Large intestine (tissue), 3 donors: ENCODE results near the gene ACLY. TPM values are rescaled to one million over a fixed set of nuclear protein-coding genes. Genes with fewer than 3 reads are reported as not detected.

ENCODE experiments used
- DNase-seq, 2 donors: peaks; one replicate each; pipeline versions ENCODE4 v3.0.0 to v3.0.0-alpha.2; 2013
- H3K27ac ChIP-seq: one replicate; pipeline ENCODE4 v1.5.1; 2013; ENCODE audit warnings: low read length
- H3K27me3 ChIP-seq: 2 replicates; pipeline ENCODE4 v1.6.1; 2013; ENCODE audit warnings: low read length; ENCODE audit not compliant: control insufficient read depth, insufficient read depth
- H3K36me3 ChIP-seq: 2 replicates; pipeline ENCODE4 v1.6.1; 2013; ENCODE audit warnings: low read length; ENCODE audit not compliant: control insufficient read depth, insufficient read depth
- H3K4me1 ChIP-seq: one replicate; pipeline ENCODE4 v1.6.1; 2013; ENCODE audit warnings: low read length; ENCODE audit not compliant: control insufficient read depth, insufficient read depth
- H3K4me3 ChIP-seq: one replicate; pipeline ENCODE4 v1.5.1; 2013; ENCODE audit warnings: low read length
- H3K9me3 ChIP-seq: one replicate; pipeline ENCODE4 v1.6.1; 2013; ENCODE audit warnings: mild to moderate bottlenecking, low read depth, low read length, moderate library complexity; ENCODE audit not compliant: control insufficient read depth
- WGBS: methylation state at CpG from one replicate; pipeline ENCODE4 v1.1.5; 2013; ENCODE audit warnings: low lambda C conversion rate; ENCODE audit not compliant: insufficient coverage; 5-methylcytosine and 5-hydroxymethylcytosine counted together
- polyA plus RNA-seq: library from polyadenylated mRNA; unstranded; fragments of 120-200 nt; gene quantifications from one replicate; pipeline ENCODE4 v1.2.1, GENCODE V29; 2013

Gene ACLY
- polyA plus RNA-seq, 1 donor = 99.7 TPM

DNA sequence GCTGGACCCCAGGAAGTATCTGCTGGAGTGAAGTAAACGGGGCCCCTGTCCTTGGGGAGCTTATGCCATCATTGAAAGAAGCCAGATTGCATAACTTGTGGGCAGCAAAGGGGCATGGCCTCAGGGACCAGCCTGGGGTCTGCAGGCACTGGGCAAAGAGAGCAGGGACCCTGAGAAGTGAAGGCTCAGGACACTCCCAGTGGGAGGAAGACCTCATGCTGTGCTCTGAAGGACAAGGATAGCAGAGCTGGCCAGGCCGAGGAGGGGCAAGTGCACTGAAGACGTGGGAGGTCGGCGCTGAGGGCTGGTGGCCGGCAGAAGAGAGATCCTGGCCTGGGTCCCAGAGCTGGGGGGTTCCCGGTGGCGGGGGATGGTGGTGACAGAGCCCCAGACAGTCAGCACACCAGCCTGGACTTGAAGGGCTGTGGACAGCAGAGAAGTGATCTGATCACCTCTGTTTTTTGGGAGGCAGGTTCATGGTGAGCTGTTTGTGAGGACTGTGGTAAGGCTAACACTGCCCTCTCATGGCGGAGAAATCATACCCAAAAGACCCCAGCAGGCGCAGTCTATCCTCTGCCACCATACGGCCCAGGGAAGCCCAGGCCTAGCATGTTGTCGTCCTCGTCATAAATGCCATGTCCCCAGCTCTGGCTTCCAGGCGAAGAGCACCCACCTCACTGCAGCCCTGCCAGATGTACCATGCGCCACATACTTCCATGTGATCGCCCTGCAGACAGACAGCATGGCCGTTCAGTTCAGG, 40.8 kb upstream of the ACLY start:
- 80% methylated on average over 1 of the region's 17 CpGs for WGBS
- no peaks in the 10 kb centered on the region for H3K9me3 ChIP-seq
- peaks cover 20% of the 10 kb centered on the region for H3K4me1 ChIP-seq
- no peak overlapping the region for H3K4me3 ChIP-seq
- no peaks in the 10 kb centered on the region for H3K36me3 ChIP-seq
- peak in 1 of 2 donors; percentile 30 for DNase-seq
- no peaks in the 10 kb centered on the region for H3K27me3 ChIP-seq
- H3K27ac ChIP-seq = no peak overlapping the region

DNA sequence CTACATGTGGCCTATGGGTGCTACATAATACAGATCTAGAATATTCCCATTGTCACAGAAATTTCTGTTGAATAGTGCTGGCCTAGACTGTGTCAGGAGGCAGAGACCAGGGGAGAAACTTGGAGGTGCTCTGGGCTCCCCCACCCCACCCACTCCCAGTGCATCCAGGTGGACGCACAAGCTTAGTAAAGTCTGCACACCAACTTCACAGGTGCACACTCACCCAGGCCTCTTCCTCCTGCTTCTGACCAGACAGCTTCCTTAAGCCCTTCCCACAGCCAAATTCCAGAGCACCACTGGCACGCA, 40.2 kb upstream of the ACLY start:
- H3K4me1 ChIP-seq = peaks cover 20% of the 10 kb centered on the region
- DNase-seq = no peak
- no CpG with 5 or more reads among the region's 2 CpGs for WGBS
- H3K36me3 ChIP-seq = no peaks in the 10 kb centered on the region
- H3K4me3 ChIP-seq = no peak overlapping the region
- no peaks in the 10 kb centered on the region for H3K27me3 ChIP-seq
- no peak overlapping the region for H3K27ac ChIP-seq
- no peaks in the 10 kb centered on the region for H3K9me3 ChIP-seq

DNA sequence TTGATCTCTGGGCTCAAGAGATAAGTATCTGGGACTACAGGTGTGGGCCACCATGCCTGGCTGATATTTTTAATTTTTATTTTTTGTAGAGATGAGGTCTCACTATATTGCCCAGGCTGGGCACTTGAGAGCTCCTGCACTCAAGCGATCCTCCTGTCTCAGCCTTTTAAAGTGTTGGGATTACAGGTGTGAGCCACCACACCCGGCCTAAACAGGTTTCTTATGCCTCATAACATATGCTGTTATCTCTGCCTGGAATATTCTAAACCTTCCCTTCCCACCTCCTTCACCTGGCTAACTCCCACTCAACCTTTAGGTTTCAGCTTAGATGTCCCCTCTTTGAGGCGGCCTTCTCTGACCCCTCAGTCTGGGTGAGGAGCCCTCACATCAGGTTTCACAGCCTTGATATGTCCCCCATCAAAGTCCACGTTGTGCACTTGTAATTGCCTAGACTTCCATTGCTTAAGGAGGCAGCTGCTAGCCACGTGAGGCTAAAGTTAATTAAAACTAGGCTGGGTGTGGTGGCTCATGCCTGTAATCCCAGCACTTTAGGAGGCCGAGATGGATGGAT, 39.2 kb upstream of the ACLY start:
- Histone ChIP-seq H3K27ac (peak overlapping the region; percentile 45), H3K36me3 (no peaks in the 10 kb centered on the region), H3K4me1 (peaks cover 20% of the 10 kb centered on the region), H3K27me3 (no peaks in the 10 kb centered on the region), H3K4me3 (no peak overlapping the region), H3K9me3 (no peaks in the 10 kb centered on the region)
- peak in 1 of 2 donors; percentile 75 for DNase-seq
- no CpG with 5 or more reads among the region's 6 CpGs for WGBS

DNA sequence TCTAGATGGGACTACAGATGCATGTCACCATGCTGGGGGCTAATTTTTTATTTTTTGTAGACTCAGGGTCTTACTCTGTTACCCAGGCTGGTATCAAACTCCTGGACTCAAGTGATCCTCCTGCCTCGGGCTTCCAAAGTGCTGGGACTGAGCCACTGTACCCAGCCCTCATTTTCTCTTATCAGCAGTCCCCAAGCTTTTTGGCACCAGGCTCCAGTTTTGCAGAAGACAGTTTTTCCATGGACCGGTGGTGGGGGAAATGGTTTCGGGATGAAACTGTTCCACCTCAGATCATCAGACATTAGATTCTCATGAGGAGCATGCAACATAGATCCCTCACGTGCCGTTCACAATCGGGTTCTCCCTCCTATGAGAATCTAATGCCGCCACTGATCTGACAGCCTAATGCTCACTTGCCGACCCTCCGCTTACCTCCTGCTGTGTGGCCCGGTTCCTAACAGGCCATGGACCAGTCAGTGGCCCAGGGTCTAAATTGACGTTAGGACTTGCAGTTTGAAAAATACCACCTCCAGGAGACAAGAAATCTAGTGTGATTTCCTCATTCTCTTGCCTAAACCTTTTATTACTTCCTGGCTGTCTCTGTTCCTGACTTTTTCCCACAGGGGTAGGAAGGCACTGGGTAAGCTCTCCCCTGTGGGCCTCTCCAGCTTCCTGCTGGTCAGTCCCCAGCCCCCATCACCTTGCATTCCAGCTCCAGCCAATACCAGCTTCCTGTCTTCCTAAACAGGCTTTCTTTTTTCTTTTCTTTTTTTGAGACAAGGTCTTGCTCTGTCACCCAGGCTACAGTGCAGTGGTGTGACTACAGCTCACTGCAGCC, 38.5 kb upstream of the ACLY start:
- Histone ChIP-seq H3K9me3 (no peaks in the 10 kb centered on the region), H3K27ac (peak overlapping the region; percentile 45), H3K4me1 (peaks cover 15% of the 10 kb centered on the region), H3K27me3 (no peaks in the 10 kb centered on the region), H3K36me3 (no peaks in the 10 kb centered on the region), H3K4me3 (no peak overlapping the region)
- DNase-seq = peak in 1 of 2 donors; percentile 50
- WGBS = 83% methylated on average over 1 of the region's 11 CpGs

DNA sequence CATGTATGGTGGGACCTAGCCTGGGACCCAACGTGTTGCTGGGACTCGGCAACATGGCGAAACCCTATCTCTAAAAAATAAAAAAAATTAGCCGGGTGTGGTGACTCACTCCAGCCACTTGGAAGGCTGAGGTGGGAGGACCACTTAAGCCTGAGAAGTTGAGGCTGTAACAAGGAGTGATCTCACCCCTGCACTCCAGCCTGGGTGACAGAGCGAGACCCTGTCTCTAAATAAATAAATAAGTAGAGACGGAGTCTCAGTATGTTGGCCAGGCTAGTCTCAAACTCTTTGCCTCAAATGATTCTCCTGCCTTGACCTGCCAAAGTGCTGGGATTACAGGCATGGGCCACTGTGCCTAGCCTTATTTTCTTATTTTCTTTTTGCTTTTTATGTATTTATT, 37.8 kb upstream of the ACLY start:
- Histone ChIP-seq H3K9me3 (no peaks in the 10 kb centered on the region), H3K4me1 (peaks cover 15% of the 10 kb centered on the region), H3K27ac (no peak overlapping the region), H3K27me3 (no peaks in the 10 kb centered on the region), H3K36me3 (no peaks in the 10 kb centered on the region), H3K4me3 (no peak overlapping the region)
- DNase-seq = no peak
- no CpG with 5 or more reads among the region's 6 CpGs for WGBS

DNA sequence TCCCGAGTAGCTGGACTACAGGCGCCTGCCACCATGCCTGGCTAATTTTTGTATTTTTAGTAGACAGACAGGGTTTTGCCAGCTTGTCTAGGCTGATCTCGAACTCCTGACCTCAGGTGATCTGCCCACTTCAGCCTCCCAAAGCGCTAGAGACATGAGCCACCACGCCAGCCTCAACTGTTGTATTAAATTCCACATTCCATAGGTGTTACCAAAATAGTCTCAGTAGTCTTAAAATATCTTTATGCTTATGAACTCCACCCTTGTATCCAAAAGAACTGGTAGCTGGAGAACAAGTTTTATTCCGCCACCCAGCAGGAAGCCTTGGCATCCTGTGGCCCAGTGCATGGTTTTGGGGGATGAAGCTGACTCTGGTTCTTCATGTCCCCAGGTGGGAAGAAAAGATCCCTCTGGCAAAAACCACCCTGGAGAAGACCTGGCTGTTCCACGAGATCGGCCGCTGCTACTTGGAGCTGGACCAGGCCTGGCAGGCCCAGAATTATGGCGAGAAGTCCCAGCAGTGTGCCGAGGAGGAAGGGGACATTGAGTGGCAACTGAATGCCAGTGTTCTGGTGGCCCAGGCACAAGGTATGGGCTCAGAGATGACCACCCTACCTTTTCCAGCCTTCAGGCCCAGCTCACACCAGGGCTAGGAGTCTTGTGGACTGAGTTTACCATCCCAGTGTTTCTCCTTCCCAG, 30.2 kb upstream of the ACLY start:
- Histone ChIP-seq H3K36me3 (no peaks in the 10 kb centered on the region), H3K27me3 (no peaks in the 10 kb centered on the region), H3K9me3 (no peaks in the 10 kb centered on the region), H3K4me1 (peaks cover 2% of the 10 kb centered on the region), H3K4me3 (no peak overlapping the region), H3K27ac (no peak overlapping the region)
- DNase-seq = no peak
- no CpG with 5 or more reads among the region's 11 CpGs for WGBS

DNA sequence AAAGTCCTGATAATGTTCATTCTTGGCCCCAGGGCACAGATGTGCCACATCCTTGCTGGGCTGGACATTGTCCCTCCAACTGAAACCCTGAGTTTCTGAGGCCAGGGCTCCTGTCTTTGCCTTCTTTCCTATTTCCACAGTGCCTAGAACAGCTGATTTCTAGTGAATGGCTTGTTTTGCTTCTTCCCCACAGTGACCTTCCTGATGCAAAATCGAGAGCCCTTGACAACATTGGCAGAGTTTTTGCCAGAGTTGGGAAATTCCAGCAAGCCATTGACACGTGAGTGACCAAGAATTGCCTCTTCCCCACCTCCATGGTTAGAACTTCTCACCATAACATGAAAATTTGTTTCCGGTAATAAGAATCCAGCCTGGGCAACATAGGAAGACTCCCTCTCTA, 26.2 kb upstream of the ACLY start:
- DNase-seq = no peak
- Histone ChIP-seq H3K27ac (peak overlapping the region; percentile 20), H3K36me3 (no peaks in the 10 kb centered on the region), H3K27me3 (no peaks in the 10 kb centered on the region), H3K4me1 (peaks cover 2% of the 10 kb centered on the region), H3K9me3 (no peaks in the 10 kb centered on the region), H3K4me3 (no peak overlapping the region)
- no CpG with 5 or more reads among the region's 3 CpGs for WGBS

DNA sequence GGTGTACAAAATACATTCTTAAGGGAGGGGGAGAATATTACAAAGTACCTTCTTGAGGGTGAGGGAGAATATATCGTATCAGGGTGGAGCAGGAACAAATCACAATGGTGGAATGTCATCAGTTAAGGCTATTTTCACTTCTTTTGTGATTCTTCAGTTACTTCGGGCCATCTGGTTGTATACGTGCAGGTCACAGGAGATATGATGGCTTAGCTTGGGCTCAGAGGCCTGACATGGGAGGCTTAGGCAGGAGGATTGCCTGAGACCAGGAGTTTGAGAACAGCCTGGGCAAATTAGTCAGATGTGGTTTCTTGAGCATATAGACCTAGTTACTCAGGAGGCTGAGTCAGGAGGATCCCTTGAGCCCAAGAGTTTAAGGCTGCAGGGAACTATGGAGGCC, 24.7 kb upstream of the ACLY start:
- WGBS = no CpG with 5 or more reads among the region's 3 CpGs
- DNase-seq = no peak
- peaks cover 2% of the 10 kb centered on the region for H3K4me1 ChIP-seq
- H3K4me3 ChIP-seq = no peak overlapping the region
- H3K27ac ChIP-seq = no peak overlapping the region
- H3K36me3 ChIP-seq = no peaks in the 10 kb centered on the region
- H3K27me3 ChIP-seq = no peaks in the 10 kb centered on the region
- no peaks in the 10 kb centered on the region for H3K9me3 ChIP-seq

DNA sequence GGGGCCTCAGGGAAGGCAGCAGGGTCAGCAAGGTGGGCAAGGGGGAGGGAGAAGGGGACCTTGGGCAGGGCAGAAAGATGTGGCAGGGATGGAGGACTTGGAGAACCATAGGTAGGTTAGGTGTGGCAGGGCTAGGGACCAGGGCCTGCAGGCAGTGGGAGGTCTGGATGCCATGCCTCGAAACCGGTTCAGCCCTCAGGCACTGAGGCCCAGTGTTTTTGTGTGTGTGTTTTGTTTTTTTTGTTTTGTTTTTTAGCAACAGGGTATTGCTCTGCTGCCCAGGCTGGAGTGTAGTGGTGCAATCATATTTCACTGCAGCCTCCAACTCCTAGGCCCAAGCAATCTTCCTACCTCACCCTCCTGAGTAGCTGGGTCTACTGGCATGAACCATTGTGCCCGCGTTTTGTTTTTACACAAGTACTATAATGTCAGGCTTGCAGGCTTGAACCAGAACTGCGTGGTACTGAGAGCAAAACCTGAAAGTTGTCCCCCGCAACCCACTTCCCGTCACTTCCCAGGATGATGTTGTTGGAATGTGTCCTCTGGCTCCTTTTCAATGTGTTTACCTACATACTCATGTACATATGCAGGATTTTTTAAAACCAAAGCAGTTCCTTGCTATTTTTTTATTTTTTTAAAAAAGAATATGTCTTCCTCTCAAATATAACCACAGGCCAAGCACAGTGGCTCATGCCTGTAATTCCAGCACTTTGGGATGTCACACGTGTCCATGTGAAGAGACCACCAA, 24.0 kb upstream of the ACLY start:
- Histone ChIP-seq H3K9me3 (no peaks in the 10 kb centered on the region), H3K4me1 (peaks cover 2% of the 10 kb centered on the region), H3K27ac (no peak overlapping the region), H3K4me3 (no peak overlapping the region), H3K27me3 (no peaks in the 10 kb centered on the region), H3K36me3 (no peaks in the 10 kb centered on the region)
- no peak for DNase-seq
- 80% methylated on average over 2 of the region's 8 CpGs for WGBS

DNA sequence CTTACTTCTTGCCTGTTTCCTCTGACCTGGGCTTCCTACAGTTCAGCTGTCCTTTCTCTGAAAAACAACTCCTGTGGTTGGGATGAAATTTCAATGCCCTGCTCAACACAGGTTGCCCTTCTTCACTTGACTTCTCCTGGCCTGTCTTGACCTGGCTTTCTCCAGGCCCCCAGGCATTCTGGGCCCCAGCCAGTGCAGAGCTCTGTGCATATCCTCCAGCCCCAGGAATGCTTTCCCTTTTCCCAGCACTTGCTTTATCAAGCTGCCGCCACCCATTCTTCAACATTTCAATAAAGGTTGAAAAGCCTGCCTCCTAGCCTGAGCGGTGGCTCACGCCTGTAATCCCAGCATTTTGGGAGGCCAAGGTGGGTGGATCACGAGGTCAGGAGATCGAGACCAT, 22.4 kb upstream of the ACLY start:
- H3K27ac ChIP-seq = no peak overlapping the region
- H3K27me3 ChIP-seq = no peaks in the 10 kb centered on the region
- H3K4me1 ChIP-seq = peaks cover 2% of the 10 kb centered on the region
- WGBS = no CpG with 5 or more reads among the region's 5 CpGs
- H3K36me3 ChIP-seq = no peaks in the 10 kb centered on the region
- no peak for DNase-seq
- no peak overlapping the region for H3K4me3 ChIP-seq
- H3K9me3 ChIP-seq = no peaks in the 10 kb centered on the region
